GM21367 (cell line): ENCODE data around the gene PEPD.

ENCODE experiments used
- ATAC-seq: cut with Tn5 transposase; IDR thresholded peaks from one replicate; pipeline ENCODE4 v1.9.1; 2021; ENCODE audit not compliant: unreplicated experiment

The PEPD gene

DNA sequence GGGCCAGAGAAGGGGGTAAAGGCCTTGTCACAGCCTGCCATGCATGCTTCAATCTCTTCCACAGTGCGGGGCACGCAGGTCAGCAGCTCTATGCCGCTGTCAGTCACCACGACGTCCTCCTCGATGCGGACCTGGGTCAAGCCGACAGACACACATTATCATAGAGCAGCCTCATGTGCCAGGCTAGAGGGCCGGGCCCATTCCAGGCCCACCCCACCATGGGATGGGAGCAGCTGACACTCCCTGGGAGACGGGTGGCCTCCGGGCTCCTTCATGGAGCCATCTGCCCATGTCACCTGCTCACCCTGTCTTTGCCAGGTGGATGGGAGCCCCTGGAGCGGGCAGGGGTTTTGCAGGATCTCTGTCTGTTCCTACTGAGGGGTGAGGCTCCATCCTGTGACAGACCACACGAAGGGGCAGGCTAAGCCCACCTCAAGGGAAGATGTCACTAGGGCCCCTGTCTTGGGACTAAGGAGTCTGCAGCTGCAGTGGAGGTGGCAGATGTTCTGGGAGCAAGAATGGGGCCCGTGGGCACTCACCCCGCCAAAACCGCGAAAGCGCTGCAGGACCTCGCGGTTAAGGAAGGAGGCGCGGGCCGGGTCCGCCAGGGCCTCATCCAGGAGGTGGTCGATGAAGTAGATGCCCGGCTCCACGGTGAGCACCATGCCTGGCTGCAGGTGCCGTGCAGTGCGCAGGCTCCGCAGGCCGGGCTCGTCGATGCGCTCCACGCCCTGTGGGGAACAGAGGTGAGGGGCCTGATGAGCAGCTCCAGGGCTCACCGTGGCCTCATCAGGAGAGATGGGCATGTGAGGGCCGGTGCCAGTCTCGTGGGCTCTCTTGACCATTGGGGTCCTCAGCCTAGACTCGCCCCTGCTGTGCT lies 134.0 kb downstream of the PEPD start:
- ATAC-seq = no peak

DNA sequence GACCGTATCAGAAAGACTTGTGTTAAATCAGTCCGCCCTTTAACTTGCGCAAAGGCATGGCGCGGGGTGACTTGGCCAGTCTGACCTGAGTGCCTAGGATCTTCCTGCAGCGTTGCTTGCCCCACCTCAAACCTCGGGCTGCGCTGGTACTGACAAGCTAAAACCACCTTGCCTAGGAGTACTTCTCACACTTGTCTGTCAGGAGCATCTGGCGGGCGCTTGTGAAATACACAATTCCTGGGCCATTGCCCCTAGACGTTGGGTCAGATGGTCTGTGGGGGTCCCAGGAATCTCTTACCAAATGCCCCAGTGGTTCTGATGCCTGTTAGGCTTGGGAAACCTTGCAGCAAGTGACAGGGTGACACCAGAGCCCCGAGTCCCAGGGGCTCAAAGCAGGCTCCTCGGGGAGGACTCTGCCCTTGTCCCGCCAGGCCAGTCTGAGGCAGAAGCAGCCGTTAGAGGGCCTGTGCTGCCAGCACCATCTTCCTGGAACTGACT lies 135.2 kb downstream of the PEPD start:
- ATAC-seq = no peak

GRCh38 chr19:33385956-33386355 lies 135.6 kb downstream of the PEPD start:
- no peak for ATAC-seq

DNA sequence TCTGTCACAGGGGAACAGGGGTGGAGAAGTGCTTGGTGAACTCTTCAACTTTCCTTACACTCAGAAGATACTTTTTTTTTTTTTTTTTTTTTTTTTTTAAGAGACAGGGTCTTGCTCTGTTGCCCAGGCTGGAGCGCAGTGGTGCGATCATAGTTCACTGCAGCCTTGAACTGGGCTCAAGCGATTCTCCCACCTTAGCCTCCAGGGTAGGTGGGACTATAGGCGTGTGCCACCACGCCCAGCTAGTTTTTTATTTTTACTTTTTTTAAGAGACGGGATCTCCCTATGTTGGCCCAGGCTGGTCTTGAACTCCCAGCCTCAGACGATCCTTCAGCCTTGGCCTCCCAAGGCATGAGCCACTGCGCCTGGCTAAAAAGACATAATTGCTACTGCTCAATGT lies 136.6 kb downstream of the PEPD start:
- no peak for ATAC-seq

GRCh38 chr19:33383720-33384292 lies 137.8 kb downstream of the PEPD start:
- ATAC-seq = no peak

GRCh38 chr19:33382982-33383381 lies 138.6 kb downstream of the PEPD start:
- ATAC-seq = no peak

- ATAC-seq = no peak
Measured at GRCh38 chr19:33382006-33382405, 139.6 kb downstream of the PEPD start.

- no peak for ATAC-seq
Measured at GRCh38 chr19:33381101-33381500, 140.5 kb downstream of the PEPD start.

DNA sequence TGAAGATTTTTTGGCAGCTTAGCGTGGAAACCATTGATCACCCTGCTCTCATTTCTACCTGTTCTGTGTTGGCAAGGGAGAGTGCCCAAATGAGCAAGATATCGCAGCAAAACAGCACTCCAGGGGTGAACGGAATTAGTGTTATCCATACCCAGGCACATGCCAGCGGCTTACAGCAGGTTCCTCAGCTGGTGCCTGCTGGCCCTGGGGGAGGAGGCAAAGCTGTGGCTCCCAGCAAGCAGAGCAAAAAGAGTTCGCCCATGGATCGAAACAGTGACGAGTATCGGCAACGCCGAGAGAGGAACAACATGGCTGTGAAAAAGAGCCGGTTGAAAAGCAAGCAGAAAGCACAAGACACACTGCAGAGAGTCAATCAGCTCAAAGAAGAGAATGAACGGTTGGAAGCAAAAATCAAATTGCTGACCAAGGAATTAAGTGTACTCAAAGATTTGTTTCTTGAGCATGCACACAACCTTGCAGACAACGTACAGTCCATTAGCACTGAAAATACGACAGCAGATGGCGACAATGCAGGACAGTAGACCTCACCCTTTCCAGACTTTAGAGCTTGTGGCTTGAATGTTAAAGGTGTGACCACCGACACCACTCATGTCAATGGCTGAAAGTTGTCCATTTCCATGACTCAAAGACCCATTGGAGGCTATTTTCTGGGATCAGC lies 142.3 kb downstream of the PEPD start:
- ATAC-seq = no peak

GRCh38 chr19:33377586-33378475 lies 143.8 kb downstream of the PEPD start:
- no peak for ATAC-seq

GRCh38 chr19:33376941-33377557 lies 144.5 kb downstream of the PEPD start:
- ATAC-seq = no peak

GRCh38 chr19:33376423-33376822 lies 145.2 kb downstream of the PEPD start:
- no peak for ATAC-seq

- no peak for ATAC-seq
Measured at GRCh38 chr19:33375837-33376159, 145.8 kb downstream of the PEPD start.

DNA sequence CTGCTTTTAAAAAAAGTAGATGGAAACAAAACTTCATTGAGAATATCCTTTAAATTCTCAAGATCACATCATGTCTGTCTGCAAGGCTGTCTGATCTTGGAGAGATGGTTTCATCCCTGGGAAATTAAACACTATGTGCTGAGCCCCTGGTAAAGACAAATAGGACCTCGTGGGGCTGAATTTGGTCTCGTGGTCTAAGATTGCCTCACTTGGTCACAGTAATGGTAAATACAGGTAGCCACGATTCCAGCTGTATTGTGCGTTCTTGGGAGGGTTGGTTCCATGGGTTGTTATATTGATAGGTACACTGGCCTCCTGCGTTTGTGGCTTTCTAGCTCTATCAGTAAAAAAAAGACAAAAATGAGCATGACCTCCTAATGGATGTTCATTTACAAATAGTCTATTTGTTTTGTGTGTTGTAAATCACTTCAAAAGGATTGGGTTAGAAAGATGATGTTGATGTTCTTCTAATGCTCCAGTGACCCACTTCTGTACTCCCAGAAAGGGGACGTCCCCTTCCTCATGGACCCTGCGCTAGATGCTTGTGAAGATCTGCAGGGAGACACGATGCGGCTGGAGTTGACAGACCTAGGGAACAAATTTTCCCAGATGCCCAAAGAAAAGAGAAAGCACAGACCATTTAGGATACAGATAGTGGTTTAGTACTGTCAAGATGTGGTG lies 146.3 kb downstream of the PEPD start:
- ATAC-seq = no peak

DNA sequence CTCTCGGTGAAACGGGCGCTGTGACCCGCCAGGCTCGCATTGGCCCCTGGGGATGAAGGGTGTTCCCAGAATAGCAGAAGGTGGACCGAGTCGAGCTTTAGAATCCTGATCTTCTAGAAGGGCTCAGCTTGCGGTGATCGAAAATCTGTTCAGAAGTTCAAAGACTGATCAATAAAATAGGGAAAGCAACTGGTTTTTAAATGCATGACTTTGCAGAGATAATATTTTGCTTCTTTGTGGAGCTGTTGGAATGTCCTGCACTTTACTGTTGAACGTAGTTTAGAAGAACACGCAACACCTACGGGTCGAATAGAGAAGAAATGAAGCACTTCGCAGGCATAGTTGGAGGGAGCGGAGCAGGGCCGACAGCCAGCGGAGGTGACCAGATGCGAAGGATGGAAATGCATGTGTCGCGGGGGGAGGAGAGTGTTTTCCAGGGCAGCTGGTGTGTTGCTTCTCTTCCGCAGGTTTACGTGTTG lies 147.3 kb downstream of the PEPD start:
- ATAC-seq = no peak

DNA sequence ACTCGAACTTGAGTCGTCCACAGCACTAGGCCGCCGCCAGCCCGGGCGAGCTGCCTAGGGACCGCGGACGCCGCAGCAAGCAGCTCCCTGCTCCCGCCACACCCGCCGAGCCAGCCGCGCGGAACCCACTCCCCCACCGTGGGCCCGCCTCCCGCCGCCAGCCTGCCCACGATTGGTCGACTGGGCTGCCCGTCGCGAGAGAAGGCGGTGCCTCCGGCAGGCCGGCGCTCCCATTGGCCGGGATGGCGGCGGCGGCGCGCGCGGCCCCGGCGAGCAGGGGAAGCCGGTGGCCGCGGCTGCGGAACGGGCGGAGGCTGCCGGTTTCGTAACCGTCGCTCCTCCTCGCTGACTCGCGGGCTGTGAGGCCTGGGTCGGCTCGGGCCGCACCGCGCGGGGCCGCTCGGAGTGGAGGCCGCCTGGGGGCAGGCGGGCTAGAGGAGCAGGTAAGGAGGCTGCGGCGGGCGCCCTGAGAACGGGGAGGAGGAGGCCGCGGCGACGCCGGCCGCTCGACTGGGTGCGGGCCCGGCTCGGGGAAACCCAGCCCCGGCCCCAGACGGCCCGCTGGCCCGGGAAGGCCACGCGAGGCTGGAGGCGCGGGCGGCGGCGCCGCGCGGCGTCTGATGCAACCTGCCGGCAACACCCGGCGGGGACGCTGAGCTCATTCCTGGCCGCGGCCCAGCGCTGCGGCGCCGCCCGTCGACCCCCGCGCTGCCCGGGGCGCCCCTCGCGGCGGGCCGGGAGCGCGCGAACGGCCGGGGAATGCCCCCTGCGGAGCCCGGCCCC lies 147.9 kb downstream of the PEPD start, which contains the start of gene CEBPG:
TSS of gene CEBPG (plus strand) at position 257 of the 783 bp plus-strand sequence. CDS start 5,531 bp downstream, outside the sequence.
- ATAC-seq = peak; percentile 71

DNA sequence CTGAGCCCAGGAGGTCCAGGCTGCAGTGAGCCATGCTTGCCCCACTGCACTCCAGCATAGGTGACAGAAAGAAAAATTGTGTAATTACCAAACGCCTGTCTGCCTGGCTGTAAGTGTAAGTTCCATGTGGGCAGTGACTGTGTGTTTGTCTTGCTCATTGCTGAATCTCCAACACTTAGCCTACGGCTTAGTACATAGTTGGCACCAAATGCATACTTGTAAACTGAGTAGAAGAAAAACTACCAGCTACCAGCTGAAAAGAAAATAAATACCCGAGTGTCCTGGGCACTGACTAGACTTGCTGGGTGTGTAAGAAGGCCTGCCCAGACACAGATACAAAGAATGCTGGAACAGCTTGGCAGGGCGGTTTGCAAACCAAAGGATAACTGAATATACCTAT lies 150.8 kb downstream of the PEPD start:
- ATAC-seq = no peak

DNA sequence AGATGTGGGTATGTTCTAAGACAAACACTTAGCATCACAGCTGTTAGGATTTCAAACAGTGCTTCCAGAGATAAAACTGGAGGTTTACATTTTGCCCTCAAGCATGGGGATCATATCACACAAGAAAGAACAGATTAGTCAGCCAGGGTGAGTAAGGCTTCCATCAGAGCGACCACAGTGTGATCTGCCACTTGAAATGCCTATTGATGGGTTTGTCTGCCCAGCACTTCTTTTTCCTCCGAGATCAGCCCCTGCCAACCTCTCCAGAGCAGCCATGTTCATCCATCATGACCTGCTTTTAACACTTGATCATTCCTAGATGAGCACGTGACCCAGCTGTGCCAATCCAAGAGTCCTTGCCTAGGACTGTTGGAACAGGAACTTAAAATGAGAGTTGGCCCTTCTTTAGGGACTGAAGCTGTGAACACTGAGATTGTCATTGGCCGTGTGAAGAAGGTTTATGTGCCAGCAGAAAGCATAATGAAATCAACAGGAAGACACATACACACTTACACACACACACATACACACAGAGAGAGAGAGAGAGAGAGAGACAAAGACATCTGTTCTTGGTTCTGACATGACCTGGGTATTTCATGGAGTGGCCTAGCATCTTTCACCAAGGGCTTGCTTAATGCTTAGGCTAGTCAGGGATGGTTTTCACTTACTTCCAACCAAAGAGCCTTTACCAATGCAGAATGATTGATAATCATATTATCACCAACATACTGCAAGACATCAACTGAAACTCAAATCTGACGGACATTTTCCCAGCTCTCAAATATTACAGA lies 153.3 kb downstream of the PEPD start:
- ATAC-seq = no peak
